Neural progenitor cell (in vitro differentiated cells): ENCODE measurements around the gene EPHB6. TPM values are rescaled to one million over a fixed set of nuclear protein-coding genes. Genes with fewer than 3 reads are reported as not detected.

Source experiments
- DNase-seq: peaks from one replicate; pipeline ENCODE4 v3.0.0-alpha.2; 2016; ENCODE audit warnings: low spot score
- H2AFZ ChIP-seq: fragments of 200-600 bp; sonication (generic); replicated peaks from 2 replicates; pipeline ENCODE4 v1.6.1; 2016; ENCODE audit warnings: antibody characterized with exemption
- H3F3A ChIP-seq: fragments of 200-600 bp; sonication (generic); 2 replicates; pipeline ENCODE4 v1.6.1; 2016; ENCODE audit warnings: antibody characterized with exemption, low read depth
- H3K27ac ChIP-seq: fragments of 200-600 bp; sonication (generic); 2 replicates; pipeline ENCODE4 v1.5.1; 2016; ENCODE audit warnings: mild to moderate bottlenecking
- H3K27me3 ChIP-seq: fragments of 200-600 bp; sonication (generic); 2 replicates; pipeline ENCODE4 v1.6.1; 2016; ENCODE audit warnings: mild to moderate bottlenecking, moderate library complexity
- H3K36me3 ChIP-seq: fragments of 200-600 bp; sonication (generic); 2 replicates; pipeline ENCODE4 v1.5.1; 2016
- H3K4me1 ChIP-seq: fragments of 200-600 bp; sonication (generic); 2 replicates; pipeline ENCODE4 v1.6.1; 2016; ENCODE audit warnings: mixed run types
- H3K4me2 ChIP-seq: fragments of 200-600 bp; sonication (generic); 2 replicates; pipeline ENCODE4 v1.6.1; 2016
- H3K4me3 ChIP-seq: fragments of 200-600 bp; sonication (generic); 2 replicates; pipeline ENCODE4 v1.5.1; 2016
- H3K79me2 ChIP-seq: fragments of 200-600 bp; sonication (generic); 2 replicates; pipeline ENCODE4 v1.6.1; 2016; ENCODE audit warnings: low read depth
- H3K9ac ChIP-seq: fragments of 200-600 bp; sonication (generic); 2 replicates; pipeline ENCODE4 v1.6.1; 2016
- H3K9me3 ChIP-seq: fragments of 200-600 bp; sonication (generic); 2 replicates; pipeline ENCODE4 v1.5.1; 2016; ENCODE audit warnings: low read depth
- H4K20me1 ChIP-seq: fragments of 200-600 bp; sonication (generic); 2 replicates; pipeline ENCODE4 v1.6.1; 2016; ENCODE audit warnings: low read depth
- H3K27ac Mint-ChIP-seq: 3 replicates; pipeline ENCODE4 v1.8.0; 2021; ENCODE audit warnings: mixed read lengths
- H3K27me3 Mint-ChIP-seq: 2 replicates; pipeline ENCODE4 v1.8.0; 2022; ENCODE audit warnings: low read depth, mild to moderate bottlenecking, inconsistent platforms, moderate library complexity, mixed read lengths; ENCODE audit not compliant: insufficient read depth
- H3K36me3 Mint-ChIP-seq: 3 replicates; pipeline ENCODE4 v1.8.0; 2021; ENCODE audit warnings: mixed read lengths
- H3K4me1 Mint-ChIP-seq: 3 replicates; pipeline ENCODE4 v1.8.0; 2021; ENCODE audit warnings: mixed read lengths
- H3K4me3 Mint-ChIP-seq: 3 replicates; pipeline ENCODE4 v1.8.0; 2021; ENCODE audit warnings: mild to moderate bottlenecking, moderate library complexity, mixed read lengths
- H3K9me3 Mint-ChIP-seq: 3 replicates; pipeline ENCODE4 v1.8.0; 2020; ENCODE audit warnings: mixed read lengths
- EZH2 ChIP-seq: fragments of 200-600 bp; sonication (generic); IDR thresholded peaks from 2 replicates; pipeline ENCODE4 v1.6.1; 2017; ENCODE audit warnings: antibody characterized with exemption, mild to moderate bottlenecking, moderate library complexity
- EZH2phosphoT487 ChIP-seq: fragments of 200-600 bp; sonication (generic); IDR thresholded peaks from 2 replicates; pipeline ENCODE4 v1.6.1; 2017; ENCODE audit warnings: antibody characterized with exemption
- total RNA-seq: library from RNA; depleted of rRNA; stranded (reverse); fragments of >200 nt; gene quantifications from 2 replicates; pipeline ENCODE4 v1.2.3, GENCODE V29; 2015; ENCODE audit warnings: low replicate concordance
- TF ChIP-seq, protein P1 (sequence below): fragments of 200-600 bp; sonication (generic); IDR thresholded peaks from 2 replicates; pipeline ENCODE4 v1.5.1; 2017; ENCODE audit warnings: antibody characterized with exemption, mild to moderate bottlenecking

The EPHB6 gene
- total RNA-seq, 1 donor from 2014 or later, result 4.8 TPM

- H3K9me3 Mint-ChIP-seq, result no peaks in the 10 kb centered on the region
- H3K4me1 Mint-ChIP-seq, result peaks cover 3% of the 10 kb centered on the region
- TF ChIP-seq EZH2, result no peak
- Histone ChIP-seq H3K9ac (no peak overlapping the region), H4K20me1 (no peaks in the 10 kb centered on the region), H3K27ac (no peak overlapping the region), H3K27me3 (peaks cover 14% of the 10 kb centered on the region), H3K79me2 (no peaks in the 10 kb centered on the region), H3F3A (no peaks in the 10 kb centered on the region), H3K4me3 (no peak overlapping the region), H3K36me3 (no peaks in the 10 kb centered on the region), H3K9me3 (no peaks in the 10 kb centered on the region), H2AFZ (no peak overlapping the region), H3K4me2 (no peak overlapping the region), H3K4me1 (peaks cover 4% of the 10 kb centered on the region)
- peaks cover 26% of the 10 kb centered on the region for H3K27me3 Mint-ChIP-seq
- peak overlapping the region; percentile 87 for H3K4me3 Mint-ChIP-seq
- H3K27ac Mint-ChIP-seq, result no peak overlapping the region
- H3K36me3 Mint-ChIP-seq, result no peaks in the 10 kb centered on the region
- no peak for DNase-seq
These were observed 1.8 kb downstream of the EPHB6 start for GRCh38 chr7:142856565-142857245.

DNA sequence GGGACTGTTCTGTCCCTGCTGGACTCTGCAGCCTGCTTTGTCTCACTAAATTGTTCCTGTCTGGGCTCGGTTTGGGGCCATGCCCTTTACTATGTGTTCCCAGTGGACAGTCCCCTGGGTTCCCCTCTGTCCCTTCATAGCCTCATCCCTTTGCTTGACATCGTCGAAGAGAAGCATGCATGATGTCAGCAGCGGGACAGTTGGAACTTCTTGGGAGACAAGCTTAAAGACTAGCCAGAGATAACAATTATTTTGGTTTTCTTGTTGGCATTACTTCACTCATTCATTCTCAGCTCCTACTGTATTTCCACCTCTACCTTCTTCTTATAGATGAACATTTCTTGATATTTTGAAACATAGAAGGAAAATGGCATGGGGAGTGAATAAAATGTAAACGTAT lies 2.7 kb downstream of the EPHB6 start:
- no peak overlapping the region for H3K9ac ChIP-seq

DNA sequence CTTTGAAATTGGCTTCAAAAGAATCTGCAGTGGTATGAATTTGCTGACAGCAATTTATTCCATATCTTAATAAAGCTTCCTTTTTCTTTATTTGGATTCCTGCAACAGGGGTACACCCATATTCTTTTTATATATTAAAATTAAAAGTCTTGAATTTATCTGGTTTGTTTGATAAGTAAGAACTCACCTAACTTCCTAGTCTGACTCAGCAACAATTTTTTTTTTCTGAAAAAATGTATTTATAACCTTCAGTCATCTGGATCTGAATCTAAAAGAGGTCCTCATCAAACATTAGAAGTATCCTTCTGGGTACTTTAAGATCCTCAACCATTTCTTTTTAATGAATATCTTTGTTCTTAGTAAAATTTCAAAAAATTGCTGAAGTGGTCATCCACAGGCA lies 4.5 kb downstream of the EPHB6 start:
- Mint-ChIP-seq H3K27me3 (peaks cover 18% of the 10 kb centered on the region), H3K4me1 (peaks cover 2% of the 10 kb centered on the region), H3K27ac (no peak overlapping the region), H3K4me3 (no peak overlapping the region), H3K36me3 (no peaks in the 10 kb centered on the region), H3K9me3 (no peaks in the 10 kb centered on the region)
- H3K9me3 ChIP-seq, result no peaks in the 10 kb centered on the region
- DNase-seq, result no peak
- H3K79me2 ChIP-seq, result no peaks in the 10 kb centered on the region
- peaks cover 14% of the 10 kb centered on the region for H3K27me3 ChIP-seq
- no peak for TF ChIP-seq EZH2phosphoT487
- TF ChIP-seq, protein P1, sequence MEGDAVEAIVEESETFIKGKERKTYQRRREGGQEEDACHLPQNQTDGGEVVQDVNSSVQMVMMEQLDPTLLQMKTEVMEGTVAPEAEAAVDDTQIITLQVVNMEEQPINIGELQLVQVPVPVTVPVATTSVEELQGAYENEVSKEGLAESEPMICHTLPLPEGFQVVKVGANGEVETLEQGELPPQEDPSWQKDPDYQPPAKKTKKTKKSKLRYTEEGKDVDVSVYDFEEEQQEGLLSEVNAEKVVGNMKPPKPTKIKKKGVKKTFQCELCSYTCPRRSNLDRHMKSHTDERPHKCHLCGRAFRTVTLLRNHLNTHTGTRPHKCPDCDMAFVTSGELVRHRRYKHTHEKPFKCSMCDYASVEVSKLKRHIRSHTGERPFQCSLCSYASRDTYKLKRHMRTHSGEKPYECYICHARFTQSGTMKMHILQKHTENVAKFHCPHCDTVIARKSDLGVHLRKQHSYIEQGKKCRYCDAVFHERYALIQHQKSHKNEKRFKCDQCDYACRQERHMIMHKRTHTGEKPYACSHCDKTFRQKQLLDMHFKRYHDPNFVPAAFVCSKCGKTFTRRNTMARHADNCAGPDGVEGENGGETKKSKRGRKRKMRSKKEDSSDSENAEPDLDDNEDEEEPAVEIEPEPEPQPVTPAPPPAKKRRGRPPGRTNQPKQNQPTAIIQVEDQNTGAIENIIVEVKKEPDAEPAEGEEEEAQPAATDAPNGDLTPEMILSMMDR, result no peak
- H3K4me3 ChIP-seq, result no peak overlapping the region
- H3K4me2 ChIP-seq, result no peak overlapping the region
- H4K20me1 ChIP-seq, result no peaks in the 10 kb centered on the region
- H3K9ac ChIP-seq, result no peak overlapping the region
- H3K36me3 ChIP-seq, result no peaks in the 10 kb centered on the region
- H2AFZ ChIP-seq, result no peak overlapping the region
- no peaks in the 10 kb centered on the region for H3F3A ChIP-seq
- H3K27ac ChIP-seq, result no peak overlapping the region
- H3K4me1 ChIP-seq, result no peaks in the 10 kb centered on the region

More for the DNA sequence above, 2.7 kb downstream of the EPHB6 start:
- Histone ChIP-seq H3K36me3 (no peaks in the 10 kb centered on the region), H2AFZ (no peak overlapping the region), H3K27me3 (peaks cover 14% of the 10 kb centered on the region), H3K27ac (no peak overlapping the region), H3K4me1 (peaks cover 4% of the 10 kb centered on the region), H3K4me2 (no peak overlapping the region), H3K9me3 (no peaks in the 10 kb centered on the region), H3F3A (no peaks in the 10 kb centered on the region), H3K4me3 (no peak overlapping the region), H3K79me2 (no peaks in the 10 kb centered on the region), H4K20me1 (no peaks in the 10 kb centered on the region)
- DNase-seq, result no peak
- Mint-ChIP-seq H3K4me1 (peaks cover 6% of the 10 kb centered on the region), H3K27ac (no peak overlapping the region), H3K27me3 (peaks cover 22% of the 10 kb centered on the region), H3K36me3 (no peaks in the 10 kb centered on the region), H3K4me3 (no peak overlapping the region), H3K9me3 (no peaks in the 10 kb centered on the region)
- TF ChIP-seq EZH2phosphoT487 (no peak), EZH2 (no peak)
- TF ChIP-seq, protein P1, result no peak

DNA sequence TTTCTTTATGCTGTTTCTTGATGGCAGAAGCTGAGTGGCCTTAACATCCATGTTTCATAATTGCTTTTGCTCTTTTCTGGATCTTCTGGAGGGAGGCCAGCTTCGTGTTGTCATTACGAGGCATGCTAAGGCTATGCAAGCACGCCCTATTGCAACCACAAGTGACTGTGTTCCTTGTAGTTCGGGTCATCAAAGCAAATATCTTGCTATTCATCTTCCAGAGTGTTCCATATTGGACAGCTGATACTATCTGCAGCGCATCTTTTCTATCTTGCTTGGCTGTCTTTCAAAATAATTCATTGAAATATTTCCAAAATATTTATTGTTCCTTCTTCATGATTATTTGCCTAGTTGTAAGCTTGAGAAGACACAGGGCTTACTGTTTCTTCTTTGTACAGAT lies 5.0 kb downstream of the EPHB6 start:
- Histone ChIP-seq H3K9me3 (no peaks in the 10 kb centered on the region), H3K27ac (no peak overlapping the region), H3K79me2 (no peaks in the 10 kb centered on the region), H3K4me3 (no peak overlapping the region), H3K4me1 (no peaks in the 10 kb centered on the region), H3K9ac (no peak overlapping the region), H3F3A (no peaks in the 10 kb centered on the region), H2AFZ (no peak overlapping the region), H3K4me2 (no peak overlapping the region), H3K36me3 (no peaks in the 10 kb centered on the region), H3K27me3 (peaks cover 14% of the 10 kb centered on the region), H4K20me1 (no peaks in the 10 kb centered on the region)
- Mint-ChIP-seq H3K27ac (no peak overlapping the region), H3K4me3 (no peak overlapping the region), H3K9me3 (no peaks in the 10 kb centered on the region), H3K36me3 (no peaks in the 10 kb centered on the region), H3K4me1 (peaks cover 2% of the 10 kb centered on the region), H3K27me3 (peaks cover 18% of the 10 kb centered on the region)
- TF ChIP-seq EZH2phosphoT487 (no peak), EZH2 (no peak)
- TF ChIP-seq, protein P1, result no peak
- DNase-seq, result no peak
